Measurements from ENCODE around the gene MYO15B.

GRCh38 chr17:75605790-75606189 lies 18.2 kb downstream of the MYO15B start:
- TF ChIP-seq CTCF (IDR thresholded peaks at IDR 0.05) (no peak), POLR2AphosphoS5 (IDR thresholded peaks at IDR 0.05; ENCODE audit: low read depth, low read length) (no peak)

All from Panc1 (cell line).